ENCODE data around the gene GABPA. TPM values are rescaled to one million over a fixed set of nuclear protein-coding genes. Genes with fewer than 3 reads are reported as not detected.
A peak's percentile ranks its signal among the peaks of the same experiment; 100 is the strongest.

GABPA gene
- total and polyA plus RNA-seq, 9 of the 15 experiments (the other 6 are each of a cell fraction or from before 2014, with no cell fraction given) = 8.9 to 35.7 (median 22.8) TPM

- peak; percentile 81; the same call in 1 of the 2 replicates for TF ChIP-seq ZC3H11A (IDR thresholded peaks at IDR 0.05; ENCODE audit: low read depth, low read length)
- TF ChIP-seq PATZ1 (CRISPR knock-in tag; IDR thresholded peaks at IDR 0.05; ENCODE audit: borderline replicate concordance) = peak; percentile 83
- 0 out of 2 replicates have a peak, but pooled peaks have one; percentile 19 for TF ChIP-seq CBX1 (IDR thresholded peaks at IDR 0.05; ENCODE audit: low read depth)
- no peak for TF ChIP-seq ZNF140 (CRISPR knock-in tag; IDR thresholded peaks at IDR 0.05)
- no peak for TF ChIP-seq ATF3 (IDR thresholded peaks at IDR 0.05)
- TF ChIP-seq ATF3 (CRISPR knock-in tag; conservative IDR thresholded peaks at IDR 0.05) = no peak
- TF ChIP-seq CEBPB (tag; IDR thresholded peaks at IDR 0.05) = no peak
- no peak for TF ChIP-seq FOXO4 (CRISPR knock-in tag; IDR thresholded peaks at IDR 0.05)
- no peak for TF ChIP-seq SMARCB1 (IDR thresholded peaks at IDR 0.05; ENCODE audit: insufficient read length, low read depth)
- TF ChIP-seq ZNF165 (CRISPR knock-in tag; IDR thresholded peaks at IDR 0.05; ENCODE audit: borderline replicate concordance) = no peak
- no peak for TF ChIP-seq POLR3A (IDR thresholded peaks at IDR 0.05; ENCODE audit: borderline replicate concordance, extremely low read depth, insufficient read depth, insufficient read length)
- 0 out of 2 replicates have a peak, but pooled peaks have one; percentile 51 for TF ChIP-seq PYGO2 (tag; IDR thresholded peaks at IDR 0.05)
- no peak for TF ChIP-seq ZNF445 (CRISPR knock-in tag; IDR thresholded peaks at IDR 0.05; ENCODE audit: low read depth)
- TF ChIP-seq GABPB2 (CRISPR knock-in tag; conservative IDR thresholded peaks at IDR 0.05) = no peak
- TF ChIP-seq HDAC1 (IDR thresholded peaks at IDR 0.05) = no peak; a peak in 1 of 4 replicates
- TF ChIP-seq ZNF586 (CRISPR knock-in tag; conservative IDR thresholded peaks at IDR 0.05) = no peak
- TF ChIP-seq TCF15 (CRISPR knock-in tag; IDR thresholded peaks at IDR 0.05) = no peak
- no peak for TF ChIP-seq DNMT1 (IDR thresholded peaks at IDR 0.05)
- no peak for TF ChIP-seq GTF3C2 (IDR thresholded peaks at IDR 0.05; ENCODE audit: borderline replicate concordance, extremely low read depth, insufficient read length)
These were observed at the start of gene GABPA, which contains the start of gene ATP5PF (continued) for GRCh38 chr21:25734904-25735645.
